ENCODE data around the gene MYO1C. TPM values are rescaled to one million over a fixed set of nuclear protein-coding genes. Genes with fewer than 3 reads are reported as not detected.
A peak's percentile ranks its signal among the peaks of the same experiment; 100 is the strongest.

The MYO1C gene
- total RNA-seq, 1 experiment from 2014 or later, result 48.6 TPM

- DNase-seq (ENCODE audit: low read depth, low spot score), result no peak
Observed at GRCh38 chr17:1490643-1491442, 1.6 kb downstream of the MYO1C start.

GRCh38 chr17:1488826-1489270 is 3.6 kb downstream of the MYO1C start:
- in situ Hi-C loops (cut with HindIII; ENCODE audit: low pct_unique_long_range_greater_than_20kb, low sequenced_read_pairs), result no loop called here
- DNase-seq (ENCODE audit: low read depth, low spot score), result no peak

More at GRCh38 chr17:1490643-1491442, 1.6 kb downstream of the MYO1C start:
- in situ Hi-C loops (cut with HindIII; ENCODE audit: low pct_unique_long_range_greater_than_20kb, low sequenced_read_pairs), result no loop called here

- DNase-seq (ENCODE audit: low read depth, low spot score), result peak; percentile 63
- in situ Hi-C loops (cut with HindIII; ENCODE audit: low pct_unique_long_range_greater_than_20kb, low sequenced_read_pairs), result no loop called here
Observed at GRCh38 chr17:1487939-1488825, 4.3 kb downstream of the MYO1C start.

GRCh38 chr17:1486802-1487695 is 5.4 kb downstream of the MYO1C start:
- in situ Hi-C loops (cut with HindIII; ENCODE audit: low pct_unique_long_range_greater_than_20kb, low sequenced_read_pairs), result no loop called here
- DNase-seq (ENCODE audit: low read depth, low spot score), result no peak

GRCh38 chr17:1485423-1486376 is 6.8 kb downstream of the MYO1C start:
- DNase-seq (ENCODE audit: low read depth, low spot score), result no peak
- in situ Hi-C loops (cut with HindIII; ENCODE audit: low pct_unique_long_range_greater_than_20kb, low sequenced_read_pairs), result no loop called here

- DNase-seq (ENCODE audit: low read depth, low spot score), result peak; percentile 42
- in situ Hi-C loops (cut with HindIII; ENCODE audit: low pct_unique_long_range_greater_than_20kb, low sequenced_read_pairs), result no loop called here
Observed at GRCh38 chr17:1484676-1485422, 7.6 kb downstream of the MYO1C start.

GRCh38 chr17:1484060-1484535 is 8.4 kb downstream of the MYO1C start:
- no peak for DNase-seq (ENCODE audit: low read depth, low spot score)
- in situ Hi-C loops (cut with HindIII; ENCODE audit: low pct_unique_long_range_greater_than_20kb, low sequenced_read_pairs), result no loop called here

- in situ Hi-C loops (cut with HindIII; ENCODE audit: low pct_unique_long_range_greater_than_20kb, low sequenced_read_pairs), result no loop called here
- DNase-seq (ENCODE audit: low read depth, low spot score), result no peak
Observed at GRCh38 chr17:1482680-1483079, 9.8 kb downstream of the MYO1C start.

GRCh38 chr17:1481736-1482135 is 10.8 kb downstream of the MYO1C start:
- in situ Hi-C loops (cut with HindIII; ENCODE audit: low pct_unique_long_range_greater_than_20kb, low sequenced_read_pairs), result no loop called here
- no peak for DNase-seq (ENCODE audit: low read depth, low spot score)

GRCh38 chr17:1480747-1481465 is 11.6 kb downstream of the MYO1C start:
- no peak for DNase-seq (ENCODE audit: low read depth, low spot score)
- in situ Hi-C loops (cut with HindIII; ENCODE audit: low pct_unique_long_range_greater_than_20kb, low sequenced_read_pairs), result no loop called here

GRCh38 chr17:1478418-1478817 is 14.1 kb downstream of the MYO1C start:
- in situ Hi-C loops (cut with HindIII; ENCODE audit: low pct_unique_long_range_greater_than_20kb, low sequenced_read_pairs), result no loop called here
- no peak for DNase-seq (ENCODE audit: low read depth, low spot score)

GRCh38 chr17:1475321-1475854 is 17.1 kb downstream of the MYO1C start:
- in situ Hi-C loops (cut with HindIII; ENCODE audit: low pct_unique_long_range_greater_than_20kb, low sequenced_read_pairs), result no loop called here
- no peak for DNase-seq (ENCODE audit: low read depth, low spot score)

- in situ Hi-C loops (cut with HindIII; ENCODE audit: low pct_unique_long_range_greater_than_20kb, low sequenced_read_pairs), result no loop called here
- no peak for DNase-seq (ENCODE audit: low read depth, low spot score)
Observed at GRCh38 chr17:1474402-1475189, 17.9 kb downstream of the MYO1C start.

- in situ Hi-C loops (cut with HindIII; ENCODE audit: low pct_unique_long_range_greater_than_20kb, low sequenced_read_pairs), result no loop called here
- no peak for DNase-seq (ENCODE audit: low read depth, low spot score)
Observed at GRCh38 chr17:1473841-1474240, 18.6 kb downstream of the MYO1C start.
